Mucosa of rectum (tissue), 2 donors: ENCODE measurements around the gene RAB17.

ENCODE experiments used
- H3K27ac ChIP-seq, 2 donors: one replicate each; pipeline ENCODE4 v1.7.0; 2013; ENCODE audit warnings: inconsistent platforms in 2 of 2, low read depth in 2 of 2, low read length in 2 of 2
- H3K27me3 ChIP-seq, 2 donors: one replicate each; pipeline ENCODE4 v1.7.0; 2013; ENCODE audit warnings: low read length in 2 of 2; ENCODE audit not compliant: control insufficient read depth in 2 of 2, insufficient read depth in 2 of 2
- H3K36me3 ChIP-seq, 2 donors: one replicate each; pipeline ENCODE4 v1.7.0; 2013; ENCODE audit warnings: low read length in 2 of 2; ENCODE audit not compliant: control insufficient read depth in 2 of 2, insufficient read depth in 2 of 2
- H3K4me1 ChIP-seq, 2 donors: one replicate each; pipeline ENCODE4 v1.7.0; 2013; ENCODE audit warnings: low read length in 2 of 2, mild to moderate bottlenecking in 1 of 2; ENCODE audit not compliant: control insufficient read depth in 2 of 2, insufficient read depth in 2 of 2
- H3K4me3 ChIP-seq, 2 donors: one replicate each; pipeline ENCODE4 v1.7.0; 2013; ENCODE audit warnings: low read length in 2 of 2
- H3K9ac ChIP-seq, 2 donors: one replicate each; pipeline ENCODE4 v1.7.0; 2013; ENCODE audit warnings: low read length in 2 of 2, low read depth in 1 of 2, mild to moderate bottlenecking in 1 of 2
- H3K9me3 ChIP-seq, 2 donors: one replicate each; pipeline ENCODE4 v1.7.0; 2013; ENCODE audit warnings: low read length in 2 of 2; ENCODE audit not compliant: control insufficient read depth in 2 of 2
- donor health status: healthy.
- donor health status: Normal muscosa, but diverticular disease.

The RAB17 gene

DNA sequence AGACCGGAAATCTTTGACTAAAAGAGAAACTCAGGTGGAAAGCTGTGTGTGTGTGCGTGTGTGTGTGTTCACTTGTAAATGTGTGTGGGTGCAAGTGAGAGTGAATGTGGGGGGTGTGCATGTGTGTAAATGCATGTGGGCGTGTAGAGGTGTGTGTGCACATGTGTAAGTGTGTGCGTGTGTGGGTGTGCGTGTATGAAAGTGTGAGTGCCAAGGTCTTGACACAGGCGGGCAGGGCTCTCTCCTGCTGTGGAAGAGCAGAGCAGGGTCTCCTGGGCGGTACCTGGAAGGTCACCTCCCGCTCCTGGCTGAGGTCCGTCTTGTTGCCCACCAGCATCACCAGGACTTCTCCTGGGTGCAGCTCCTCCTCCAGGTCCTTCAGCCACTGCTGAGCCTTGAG is 13.6 kb downstream of the RAB17 start:
- Histone ChIP-seq H3K4me3 (no peak overlapping the region), H3K36me3 (peaks cover 0 to 3% of the 10 kb centered on the region in 2 donors), H3K9ac (no peak overlapping the region), H3K27ac (no peak overlapping the region), H3K9me3 (no peaks in the 10 kb centered on the region), H3K4me1 (peaks cover 5 to 8% of the 10 kb centered on the region in 2 donors), H3K27me3 (no peaks in the 10 kb centered on the region)

DNA sequence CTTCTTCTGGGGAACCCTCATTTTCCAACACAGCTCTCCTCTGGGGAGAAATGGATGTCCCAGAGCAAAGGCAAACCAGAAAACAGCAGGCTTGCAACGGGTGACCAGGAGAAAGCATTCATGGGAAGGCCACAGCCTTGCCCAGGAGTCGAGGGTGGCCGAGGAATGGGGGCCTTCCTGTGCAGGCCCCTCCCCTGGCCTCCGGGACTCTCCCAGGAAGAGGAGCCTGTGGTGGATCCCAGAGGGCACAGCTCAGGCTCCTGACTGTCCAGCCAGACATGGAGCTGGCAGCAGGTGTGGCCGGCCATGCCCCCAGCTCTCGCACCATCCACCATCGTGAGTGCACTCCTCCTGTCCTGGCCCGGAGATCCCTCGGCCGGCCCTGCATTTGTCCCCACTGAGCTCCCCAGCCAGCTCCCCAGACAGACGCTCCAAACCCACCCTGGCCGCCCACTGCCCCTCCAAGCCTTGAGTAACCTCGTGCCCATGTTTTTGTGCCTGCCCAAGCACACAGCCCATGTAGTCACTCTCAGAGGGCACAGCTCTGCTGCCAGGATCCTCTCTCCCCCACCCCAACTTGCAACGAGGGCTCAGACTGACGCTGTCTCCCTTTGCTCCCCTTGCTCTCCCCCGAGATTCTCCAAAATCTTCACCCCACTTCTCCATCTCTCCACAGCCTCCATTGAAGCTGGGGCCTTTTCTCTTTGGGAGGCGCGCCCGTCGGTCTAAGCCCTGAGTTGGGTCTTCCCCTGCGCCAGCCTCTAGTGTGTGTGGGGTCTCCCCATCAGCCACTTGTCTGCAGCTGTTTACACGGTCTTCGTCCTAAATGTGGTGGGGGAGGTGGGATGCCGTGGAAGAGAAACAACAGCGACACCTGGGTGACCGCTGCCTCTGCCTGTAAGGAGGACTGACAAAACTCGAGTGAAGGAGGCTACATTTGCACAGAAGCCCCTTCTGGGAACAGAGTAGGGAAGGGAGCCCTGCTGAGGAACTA is 14.4 kb downstream of the RAB17 start:
- Histone ChIP-seq H3K36me3 (peaks cover 0 to 3% of the 10 kb centered on the region in 2 donors), H3K9me3 (no peaks in the 10 kb centered on the region), H3K4me3 (no peak overlapping the region), H3K4me1 (peaks cover 6 to 11% of the 10 kb centered on the region in 2 donors), H3K27ac (no peak overlapping the region), H3K9ac (no peak overlapping the region), H3K27me3 (no peaks in the 10 kb centered on the region)

DNA sequence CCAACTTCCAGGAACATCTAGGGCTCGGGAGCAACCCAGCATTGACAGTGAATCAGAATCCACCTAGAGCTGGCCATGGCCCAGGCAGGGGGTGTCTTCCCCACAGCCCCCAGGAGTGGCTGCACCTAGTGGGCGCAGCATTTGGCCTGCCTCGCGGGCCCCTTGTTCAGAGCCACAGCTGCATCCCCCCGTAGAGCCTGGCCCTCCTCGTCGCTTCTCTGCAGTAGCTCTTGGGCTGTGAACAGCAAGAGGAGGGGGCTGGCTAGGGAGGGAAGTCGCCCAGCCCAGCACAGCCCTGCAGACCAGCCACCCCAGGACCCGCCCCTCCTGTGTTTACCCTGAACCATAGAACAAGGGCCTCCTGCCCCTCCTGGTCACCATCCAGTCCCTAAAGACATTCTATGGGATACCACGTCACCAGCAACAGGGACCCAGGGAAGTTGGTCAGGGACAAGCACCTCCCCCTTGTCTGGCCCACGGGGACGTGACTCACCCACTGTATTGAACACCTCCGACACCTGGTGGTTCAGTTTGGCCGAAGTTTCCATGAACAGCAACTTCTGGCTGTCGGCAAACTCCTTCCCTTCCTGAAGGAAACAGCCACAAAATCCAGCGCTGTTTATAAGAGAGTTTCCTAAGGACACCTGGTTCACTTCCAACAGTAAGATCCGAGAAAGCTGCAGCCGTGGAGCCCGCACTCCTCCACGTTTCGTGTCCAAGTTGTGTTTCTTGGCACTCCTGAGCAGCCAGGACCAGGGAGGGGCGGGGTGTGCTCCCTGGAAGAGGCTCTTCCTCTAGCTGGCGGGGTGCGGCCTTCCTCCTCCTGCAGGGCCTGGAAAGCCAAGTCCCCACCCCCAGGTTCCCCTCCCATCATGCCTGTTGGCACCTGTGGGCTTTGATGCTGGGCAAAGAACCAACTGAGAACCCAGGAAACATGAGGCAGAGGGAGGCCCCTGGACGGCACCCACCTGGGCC is 15.4 kb downstream of the RAB17 start:
- Histone ChIP-seq H3K27me3 (no peaks in the 10 kb centered on the region), H3K9ac (no peak overlapping the region), H3K27ac (no peak overlapping the region)

DNA sequence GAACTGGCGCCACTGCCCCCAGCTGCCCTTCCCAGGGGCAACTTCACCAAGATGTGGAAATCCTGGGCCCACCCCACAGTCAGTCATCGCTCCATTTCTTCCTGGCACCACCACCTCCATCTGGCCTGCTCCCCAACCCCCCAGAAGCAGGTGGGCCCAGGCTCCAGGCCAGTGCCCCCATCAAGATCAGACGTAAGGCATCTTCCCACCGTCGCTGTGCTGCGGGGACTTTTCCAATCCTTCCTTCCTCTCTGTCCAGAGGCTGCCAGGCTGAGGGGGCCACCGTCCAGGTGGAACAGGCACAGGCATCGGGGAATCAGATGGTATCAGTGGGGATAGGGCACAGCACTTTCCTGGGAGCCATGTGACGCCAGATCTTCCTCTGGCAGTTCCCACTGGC is 16.1 kb downstream of the RAB17 start:
- Histone ChIP-seq H3K27ac (no peak overlapping the region), H3K4me1 (peaks cover 6 to 11% of the 10 kb centered on the region in 2 donors)

More for the DNA sequence above, 15.4 kb downstream of the RAB17 start:
- Histone ChIP-seq H3K4me3 (no peak overlapping the region), H3K9me3 (no peaks in the 10 kb centered on the region), H3K4me1 (peaks cover 6 to 11% of the 10 kb centered on the region in 2 donors), H3K36me3 (peaks cover 0 to 3% of the 10 kb centered on the region in 2 donors)

DNA sequence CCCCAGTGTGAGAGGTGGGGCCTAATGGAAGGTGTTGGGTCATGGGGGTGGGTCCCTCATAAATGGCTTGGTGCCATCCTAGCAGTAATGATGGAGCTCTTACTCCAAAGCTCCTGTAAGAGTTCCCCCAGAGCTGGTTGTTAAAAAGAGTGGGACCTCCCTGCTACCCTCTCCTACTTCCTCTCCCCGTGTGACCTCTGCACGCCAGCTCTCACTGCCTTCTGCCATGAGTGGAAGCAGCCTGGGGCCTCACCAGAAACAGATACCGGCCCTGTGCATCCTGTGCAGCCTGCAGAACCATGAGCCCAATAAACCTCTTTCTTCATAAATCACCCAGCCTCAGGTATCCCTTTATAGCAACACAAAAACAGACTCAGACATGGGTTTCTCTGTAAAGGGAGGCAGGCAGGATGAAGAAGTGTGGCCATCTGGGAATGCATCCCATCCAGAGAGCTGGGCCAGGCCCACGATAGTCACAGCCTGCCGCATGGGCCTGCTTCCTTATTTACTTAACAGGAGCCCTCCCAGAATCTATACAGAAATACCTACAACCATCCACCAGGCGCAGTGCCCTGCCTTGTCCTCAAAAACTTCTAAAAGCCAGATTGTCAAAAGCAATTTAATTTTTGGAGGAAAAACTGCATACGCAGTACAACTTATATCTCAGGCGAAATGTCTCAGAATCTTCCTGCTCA is 16.7 kb downstream of the RAB17 start:
- Histone ChIP-seq H3K27ac (no peak overlapping the region), H3K4me1 (peaks cover 6 to 11% of the 10 kb centered on the region in 2 donors)

More for the DNA sequence above, 16.1 kb downstream of the RAB17 start:
- H3K27me3 ChIP-seq, result no peaks in the 10 kb centered on the region
- H3K9me3 ChIP-seq, result no peaks in the 10 kb centered on the region
- no peak overlapping the region for H3K4me3 ChIP-seq
- no peak overlapping the region for H3K9ac ChIP-seq
- peaks cover 0 to 3% of the 10 kb centered on the region in 2 donors for H3K36me3 ChIP-seq

DNA sequence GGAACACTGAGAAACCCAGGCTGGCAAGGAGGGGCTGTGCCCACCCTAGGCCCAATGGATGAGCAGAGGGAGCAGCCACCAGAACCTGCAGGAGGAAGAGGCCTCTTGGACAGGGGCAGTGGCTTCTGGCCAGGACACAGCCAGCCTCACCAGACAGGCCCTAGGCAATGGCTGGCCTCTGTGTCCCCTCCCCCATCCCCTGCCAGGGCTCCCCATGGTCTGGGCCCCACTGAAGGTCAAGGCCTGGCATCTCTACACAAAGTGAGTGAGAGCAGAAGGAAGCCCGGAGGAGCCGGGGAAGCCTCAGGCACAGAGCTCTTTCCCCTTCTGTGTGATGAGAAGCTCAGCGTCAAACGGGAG is 17.8 kb downstream of the RAB17 start:
- H3K4me3 ChIP-seq, result no peak overlapping the region
- H3K27ac ChIP-seq, result no peak overlapping the region
- H3K27me3 ChIP-seq, result no peaks in the 10 kb centered on the region
- no peaks in the 10 kb centered on the region for H3K9me3 ChIP-seq
- peaks cover 0 to 3% of the 10 kb centered on the region in 2 donors for H3K36me3 ChIP-seq
- H3K9ac ChIP-seq, result no peak overlapping the region
- peaks cover 6 to 11% of the 10 kb centered on the region in 2 donors for H3K4me1 ChIP-seq

More for the DNA sequence above, 16.7 kb downstream of the RAB17 start:
- no peaks in the 10 kb centered on the region for H3K27me3 ChIP-seq
- peaks cover 0 to 3% of the 10 kb centered on the region in 2 donors for H3K36me3 ChIP-seq
- H3K9ac ChIP-seq, result no peak overlapping the region
- H3K4me3 ChIP-seq, result no peak overlapping the region
- H3K9me3 ChIP-seq, result no peaks in the 10 kb centered on the region

DNA sequence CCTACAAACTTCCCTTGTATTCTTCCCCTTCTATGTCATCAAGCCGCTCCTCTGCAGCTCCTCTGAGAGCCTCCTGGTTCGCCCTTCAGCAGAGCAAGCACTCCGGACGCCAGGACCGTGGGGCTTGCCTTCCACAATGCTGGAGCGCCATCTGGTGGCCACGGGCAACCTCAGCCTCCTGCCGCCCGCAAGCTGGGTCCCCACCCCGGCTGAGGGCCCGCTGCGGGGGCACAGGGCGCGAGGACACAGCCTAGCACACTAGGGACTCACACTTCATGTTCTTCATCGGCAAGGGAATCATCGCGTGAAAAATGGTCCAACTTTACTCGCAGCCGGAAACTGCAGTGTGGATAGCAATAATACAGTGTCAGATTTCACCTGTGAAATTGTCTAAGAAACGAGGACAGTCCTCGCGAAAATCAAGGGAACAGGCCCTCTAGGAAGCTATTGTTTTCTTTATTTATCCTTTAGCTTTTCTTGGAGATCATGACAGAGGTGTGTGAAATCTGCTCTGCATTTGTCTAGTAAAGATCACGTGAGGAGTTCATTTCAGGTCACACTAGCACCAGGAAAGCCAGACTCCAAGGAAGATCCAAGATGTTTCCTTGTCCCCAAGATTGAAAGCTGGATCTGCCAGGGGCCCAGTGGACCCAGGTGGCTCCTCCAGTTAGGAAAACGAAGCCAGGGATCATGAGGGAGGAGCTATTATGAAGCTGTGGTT is 18.4 kb downstream of the RAB17 start:
- no peak overlapping the region for H3K27ac ChIP-seq
- H3K9me3 ChIP-seq, result no peaks in the 10 kb centered on the region
- peaks cover 6 to 11% of the 10 kb centered on the region in 2 donors for H3K4me1 ChIP-seq
- H3K9ac ChIP-seq, result no peak overlapping the region
- no peaks in the 10 kb centered on the region for H3K27me3 ChIP-seq
- peak overlapping the region; percentile 10 to 14 for H3K4me3 ChIP-seq
- H3K36me3 ChIP-seq, result peaks cover 0 to 3% of the 10 kb centered on the region in 2 donors

DNA sequence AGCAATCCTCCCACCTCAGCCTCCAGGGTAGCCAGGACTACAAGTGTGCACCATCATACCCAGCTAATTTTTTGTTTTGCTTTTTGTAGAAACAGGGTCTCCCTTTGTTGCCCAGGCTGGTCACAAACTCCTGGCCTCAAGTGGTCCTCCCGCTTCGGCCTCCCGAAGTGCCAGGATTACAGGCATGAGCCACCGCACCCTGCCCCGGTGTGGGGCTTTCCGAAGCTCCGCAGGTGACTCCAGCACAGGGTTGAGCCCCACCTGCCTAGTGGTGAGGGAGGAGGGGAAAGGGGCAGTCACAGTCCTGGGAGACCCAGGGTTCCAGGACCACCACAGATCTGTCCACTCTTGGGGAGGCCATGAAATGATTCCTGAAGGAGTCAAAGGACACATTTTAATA is 19.0 kb downstream of the RAB17 start:
- Histone ChIP-seq H3K4me3 (no peak overlapping the region), H3K27ac (no peak overlapping the region), H3K36me3 (no peaks in the 10 kb centered on the region), H3K9ac (no peak overlapping the region), H3K9me3 (no peaks in the 10 kb centered on the region), H3K4me1 (peaks cover 6 to 11% of the 10 kb centered on the region in 2 donors), H3K27me3 (no peaks in the 10 kb centered on the region)

DNA sequence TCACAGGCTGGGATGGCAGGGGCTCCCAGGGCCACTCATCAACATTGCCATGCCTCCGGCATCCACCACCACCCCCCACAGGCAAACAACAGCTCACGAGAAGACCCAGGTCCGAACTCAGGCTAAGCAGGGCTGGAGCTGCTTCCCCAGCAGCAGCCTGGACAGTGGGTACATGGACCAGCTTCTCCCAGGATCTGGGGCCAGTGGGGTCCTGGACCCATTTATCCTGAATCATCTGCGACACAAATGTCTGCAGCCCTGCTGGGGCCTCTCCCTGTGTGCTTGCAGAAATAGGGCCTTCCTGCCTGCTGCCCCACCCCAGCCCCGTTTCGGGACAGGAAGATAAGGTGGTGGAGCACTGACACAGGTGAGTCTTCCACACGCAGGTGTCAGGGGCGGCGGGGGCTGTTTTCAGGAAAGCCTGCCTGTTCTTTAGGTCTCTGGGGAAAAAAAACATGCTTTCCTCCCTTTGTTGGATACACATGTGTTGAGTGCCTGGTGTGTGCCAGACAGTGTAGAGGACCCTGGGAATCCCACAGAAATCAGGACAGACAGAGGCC is 19.7 kb downstream of the RAB17 start:
- H3K4me3 ChIP-seq, result no peak overlapping the region
- no peak overlapping the region for H3K27ac ChIP-seq
- no peaks in the 10 kb centered on the region for H3K36me3 ChIP-seq
- no peaks in the 10 kb centered on the region for H3K27me3 ChIP-seq
- no peak overlapping the region for H3K9ac ChIP-seq
- no peaks in the 10 kb centered on the region for H3K9me3 ChIP-seq
- H3K4me1 ChIP-seq, result peaks cover 6 to 11% of the 10 kb centered on the region in 2 donors
